K562 (cell line): Measurements from ENCODE around the gene GARNL3. TPM values are rescaled to one million over a fixed set of nuclear protein-coding genes. Genes with fewer than 3 reads are reported as not detected.

Experiments used
- FOS ChIP-seq: IDR thresholded peaks from 3 replicates; pipeline ENCODE4 v1.6.1; 2011; ENCODE audit not compliant: insufficient read length; ENCODE audit errors: extremely low read depth
- FOXA1 ChIP-seq: fragments of 450-650 bp; IDR thresholded peaks from 2 replicates; pipeline ENCODE4 v1.6.1; 2016; ENCODE audit warnings: mild to moderate bottlenecking, borderline replicate concordance
- HNRNPLL ChIP-seq: fragments of 200-400 bp; formaldehyde crosslinking; IDR thresholded peaks from 2 replicates; pipeline ENCODE4 v1.6.1; 2017; ENCODE audit warnings: low read length, low read depth, mild to moderate bottlenecking; ENCODE audit not compliant: poor library complexity, severe bottlenecking
- KHSRP ChIP-seq: fragments of 450-650 bp; IDR thresholded peaks from 2 replicates; pipeline ENCODE4 v1.6.1; 2017
- MAFK ChIP-seq: IDR thresholded peaks from 2 replicates; pipeline ENCODE4 v1.6.1; 2011; ENCODE audit warnings: low read length, improper control_type of control experiment
- NFRKB ChIP-seq: fragments of 450-650 bp; IDR thresholded peaks from 2 replicates; pipeline ENCODE4 v1.6.1; 2016; ENCODE audit warnings: low read depth
- NR2C1 ChIP-seq, 2 experiments: fragments of 450-650 bp; IDR thresholded peaks; 2 replicates each; pipeline ENCODE4 v1.6.1; 2017; ENCODE audit warnings: mild to moderate bottlenecking in 2 of 2, antibody characterized with exemption in 1 of 2, inconsistent platforms in 1 of 2, missing compliant biosample characterization in 1 of 2, missing genetic modification characterization in 1 of 2
- NRF1 ChIP-seq, 2 experiments: fragments of 450-650 bp; IDR thresholded peaks in 1 of 2; conservative IDR thresholded peaks in 1 of 2; 2 replicates each; pipeline ENCODE4 v1.6.1; 2014; ENCODE audit warnings: mild to moderate bottlenecking in 2 of 2
- PHB ChIP-seq: fragments of 250-450 bp; sonication (Bioruptor Pico); IDR thresholded peaks from 2 replicates; pipeline ENCODE4 v1.5.0; 2021
- POLR2G ChIP-seq: fragments of 200-400 bp; formaldehyde crosslinking; IDR thresholded peaks from 2 replicates; pipeline ENCODE4 v1.6.1; 2017; ENCODE audit warnings: low read depth, mild to moderate bottlenecking, antibody characterized with exemption, low read length, moderate library complexity
- POLR3A ChIP-seq: IDR thresholded peaks from 2 replicates; pipeline ENCODE4 v1.6.1; 2011; ENCODE audit warnings: borderline replicate concordance, mild to moderate bottlenecking, moderate library complexity; ENCODE audit not compliant: insufficient read length, insufficient read depth; ENCODE audit errors: extremely low read depth
- STAT5B ChIP-seq: fragments of 250-450 bp; sonication (Bioruptor Pico); IDR thresholded peaks from 2 replicates; pipeline ENCODE4 v1.8.0; 2021; ENCODE audit warnings: mild to moderate bottlenecking, inconsistent platforms
- ZNF561 ChIP-seq: fragments of 450-650 bp; formaldehyde crosslinking; conservative IDR thresholded peaks from 2 replicates; pipeline ENCODE4 v1.4.0; 2020; ENCODE audit warnings: mild to moderate bottlenecking, moderate library complexity
- polyA plus RNA-seq, 8 experiments: library from polyadenylated mRNA; depleted of rRNA in 4 of 8; stranded (reverse) in 5 of 8; unstranded in 3 of 8; fragments of >200 nt; fragmentation: Nextera tagmentation in 2 of 8; fragmentation: Illumina TruSeq in 1 of 8; extraction: Ambion mirVana in 2 of 8; extraction: Trizol in 1 of 8; gene quantifications; 2 replicates each; pipeline versions ENCODE4 v1.2.1 to v1.2.3, GENCODE V29; 2011 to 2014; ENCODE audit warnings: inconsistent platforms in 1 of 8, missing spikeins in 1 of 8
- total RNA-seq, 7 experiments: library from RNA; depleted of rRNA in 6 of 7; stranded (reverse); fragments of >200 nt in 6 of 7; fragmentation: Illumina TruSeq in 2 of 7; extraction: Trizol in 2 of 7; gene quantifications; 2 replicates each; pipeline versions ENCODE4 v1.2.1 to v1.2.3, GENCODE V29; 2011 to 2021; ENCODE audit warnings: low replicate concordance in 1 of 7
- TF ChIP-seq, protein P1 (sequence below): fragments of 450-650 bp; IDR thresholded peaks from 2 replicates; pipeline ENCODE4 v1.6.1; 2016; ENCODE audit warnings: mild to moderate bottlenecking, moderate library complexity

Gene GARNL3
- total and polyA plus RNA-seq, 9 of the 15 experiments (the other 6 are each of a cell fraction or from before 2014, with no cell fraction given), result 0.35 to 2.7 (median 1.6) TPM

DNA sequence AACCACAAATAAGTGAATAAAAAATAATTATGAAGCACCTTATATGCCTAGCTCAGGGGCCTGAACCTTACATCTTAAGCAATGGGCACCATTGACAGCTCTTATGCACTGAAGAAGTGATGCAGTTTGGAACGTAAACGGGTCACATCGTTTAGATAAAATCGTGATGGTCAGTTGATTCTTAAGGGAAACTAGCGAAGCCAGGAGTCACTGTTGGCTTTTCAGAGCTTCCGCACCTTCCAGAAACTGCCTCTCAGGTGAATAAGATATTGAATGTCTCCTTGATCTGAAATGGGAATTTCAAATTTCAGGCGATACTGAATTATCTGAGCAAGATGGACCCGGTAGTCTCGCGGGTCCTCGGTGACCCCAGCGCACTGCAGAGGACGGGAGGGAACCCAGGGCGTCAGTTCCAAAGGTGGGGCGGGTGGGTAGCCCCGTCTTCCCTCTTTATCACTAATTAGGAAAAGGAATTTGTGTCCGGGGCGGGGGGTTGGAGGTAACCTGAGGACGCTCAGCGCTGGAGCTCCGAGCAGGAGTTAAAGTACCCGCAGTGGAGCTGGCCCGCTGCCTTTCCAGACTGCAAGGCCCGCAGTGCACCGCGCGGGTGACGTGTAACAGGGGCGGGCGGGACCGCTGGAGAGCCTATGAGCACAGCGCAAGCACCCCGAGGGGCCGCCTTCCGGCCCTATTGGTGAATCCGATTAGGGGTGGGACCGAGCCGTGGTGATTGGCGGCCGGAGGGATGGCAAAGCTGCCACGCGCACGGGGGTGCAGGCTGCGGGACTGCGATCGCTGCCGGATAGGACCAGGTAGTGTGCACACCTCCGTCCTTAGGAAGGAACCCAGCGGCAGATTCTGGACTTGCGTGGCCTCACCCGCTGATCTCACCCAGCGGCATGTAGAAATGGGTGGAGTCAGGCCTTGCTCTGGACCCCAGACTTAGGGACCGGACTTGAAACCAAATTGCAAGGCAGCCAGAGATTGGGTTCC is 19.7 kb upstream of the GARNL3 start (continued):
- TF ChIP-seq NR2C1 (IDR thresholded peaks at IDR 0.05), result no peak
- peak; percentile 52; the same call in 1 of the 2 replicates for TF ChIP-seq NR2C1 (tag; IDR thresholded peaks at IDR 0.05)
- TF ChIP-seq ZNF561 (CRISPR knock-in tag), result no peak
- peak; percentile 87 for TF ChIP-seq FOS
- no peak for TF ChIP-seq PHB (CRISPR knock-in tag)
- TF ChIP-seq, protein P1, sequence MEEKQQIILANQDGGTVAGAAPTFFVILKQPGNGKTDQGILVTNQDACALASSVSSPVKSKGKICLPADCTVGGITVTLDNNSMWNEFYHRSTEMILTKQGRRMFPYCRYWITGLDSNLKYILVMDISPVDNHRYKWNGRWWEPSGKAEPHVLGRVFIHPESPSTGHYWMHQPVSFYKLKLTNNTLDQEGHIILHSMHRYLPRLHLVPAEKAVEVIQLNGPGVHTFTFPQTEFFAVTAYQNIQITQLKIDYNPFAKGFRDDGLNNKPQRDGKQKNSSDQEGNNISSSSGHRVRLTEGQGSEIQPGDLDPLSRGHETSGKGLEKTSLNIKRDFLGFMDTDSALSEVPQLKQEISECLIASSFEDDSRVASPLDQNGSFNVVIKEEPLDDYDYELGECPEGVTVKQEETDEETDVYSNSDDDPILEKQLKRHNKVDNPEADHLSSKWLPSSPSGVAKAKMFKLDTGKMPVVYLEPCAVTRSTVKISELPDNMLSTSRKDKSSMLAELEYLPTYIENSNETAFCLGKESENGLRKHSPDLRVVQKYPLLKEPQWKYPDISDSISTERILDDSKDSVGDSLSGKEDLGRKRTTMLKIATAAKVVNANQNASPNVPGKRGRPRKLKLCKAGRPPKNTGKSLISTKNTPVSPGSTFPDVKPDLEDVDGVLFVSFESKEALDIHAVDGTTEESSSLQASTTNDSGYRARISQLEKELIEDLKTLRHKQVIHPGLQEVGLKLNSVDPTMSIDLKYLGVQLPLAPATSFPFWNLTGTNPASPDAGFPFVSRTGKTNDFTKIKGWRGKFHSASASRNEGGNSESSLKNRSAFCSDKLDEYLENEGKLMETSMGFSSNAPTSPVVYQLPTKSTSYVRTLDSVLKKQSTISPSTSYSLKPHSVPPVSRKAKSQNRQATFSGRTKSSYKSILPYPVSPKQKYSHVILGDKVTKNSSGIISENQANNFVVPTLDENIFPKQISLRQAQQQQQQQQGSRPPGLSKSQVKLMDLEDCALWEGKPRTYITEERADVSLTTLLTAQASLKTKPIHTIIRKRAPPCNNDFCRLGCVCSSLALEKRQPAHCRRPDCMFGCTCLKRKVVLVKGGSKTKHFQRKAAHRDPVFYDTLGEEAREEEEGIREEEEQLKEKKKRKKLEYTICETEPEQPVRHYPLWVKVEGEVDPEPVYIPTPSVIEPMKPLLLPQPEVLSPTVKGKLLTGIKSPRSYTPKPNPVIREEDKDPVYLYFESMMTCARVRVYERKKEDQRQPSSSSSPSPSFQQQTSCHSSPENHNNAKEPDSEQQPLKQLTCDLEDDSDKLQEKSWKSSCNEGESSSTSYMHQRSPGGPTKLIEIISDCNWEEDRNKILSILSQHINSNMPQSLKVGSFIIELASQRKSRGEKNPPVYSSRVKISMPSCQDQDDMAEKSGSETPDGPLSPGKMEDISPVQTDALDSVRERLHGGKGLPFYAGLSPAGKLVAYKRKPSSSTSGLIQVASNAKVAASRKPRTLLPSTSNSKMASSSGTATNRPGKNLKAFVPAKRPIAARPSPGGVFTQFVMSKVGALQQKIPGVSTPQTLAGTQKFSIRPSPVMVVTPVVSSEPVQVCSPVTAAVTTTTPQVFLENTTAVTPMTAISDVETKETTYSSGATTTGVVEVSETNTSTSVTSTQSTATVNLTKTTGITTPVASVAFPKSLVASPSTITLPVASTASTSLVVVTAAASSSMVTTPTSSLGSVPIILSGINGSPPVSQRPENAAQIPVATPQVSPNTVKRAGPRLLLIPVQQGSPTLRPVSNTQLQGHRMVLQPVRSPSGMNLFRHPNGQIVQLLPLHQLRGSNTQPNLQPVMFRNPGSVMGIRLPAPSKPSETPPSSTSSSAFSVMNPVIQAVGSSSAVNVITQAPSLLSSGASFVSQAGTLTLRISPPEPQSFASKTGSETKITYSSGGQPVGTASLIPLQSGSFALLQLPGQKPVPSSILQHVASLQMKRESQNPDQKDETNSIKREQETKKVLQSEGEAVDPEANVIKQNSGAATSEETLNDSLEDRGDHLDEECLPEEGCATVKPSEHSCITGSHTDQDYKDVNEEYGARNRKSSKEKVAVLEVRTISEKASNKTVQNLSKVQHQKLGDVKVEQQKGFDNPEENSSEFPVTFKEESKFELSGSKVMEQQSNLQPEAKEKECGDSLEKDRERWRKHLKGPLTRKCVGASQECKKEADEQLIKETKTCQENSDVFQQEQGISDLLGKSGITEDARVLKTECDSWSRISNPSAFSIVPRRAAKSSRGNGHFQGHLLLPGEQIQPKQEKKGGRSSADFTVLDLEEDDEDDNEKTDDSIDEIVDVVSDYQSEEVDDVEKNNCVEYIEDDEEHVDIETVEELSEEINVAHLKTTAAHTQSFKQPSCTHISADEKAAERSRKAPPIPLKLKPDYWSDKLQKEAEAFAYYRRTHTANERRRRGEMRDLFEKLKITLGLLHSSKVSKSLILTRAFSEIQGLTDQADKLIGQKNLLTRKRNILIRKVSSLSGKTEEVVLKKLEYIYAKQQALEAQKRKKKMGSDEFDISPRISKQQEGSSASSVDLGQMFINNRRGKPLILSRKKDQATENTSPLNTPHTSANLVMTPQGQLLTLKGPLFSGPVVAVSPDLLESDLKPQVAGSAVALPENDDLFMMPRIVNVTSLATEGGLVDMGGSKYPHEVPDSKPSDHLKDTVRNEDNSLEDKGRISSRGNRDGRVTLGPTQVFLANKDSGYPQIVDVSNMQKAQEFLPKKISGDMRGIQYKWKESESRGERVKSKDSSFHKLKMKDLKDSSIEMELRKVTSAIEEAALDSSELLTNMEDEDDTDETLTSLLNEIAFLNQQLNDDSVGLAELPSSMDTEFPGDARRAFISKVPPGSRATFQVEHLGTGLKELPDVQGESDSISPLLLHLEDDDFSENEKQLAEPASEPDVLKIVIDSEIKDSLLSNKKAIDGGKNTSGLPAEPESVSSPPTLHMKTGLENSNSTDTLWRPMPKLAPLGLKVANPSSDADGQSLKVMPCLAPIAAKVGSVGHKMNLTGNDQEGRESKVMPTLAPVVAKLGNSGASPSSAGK, result 0 out of 2 replicates have a peak, but pooled peaks have one; percentile 10
- TF ChIP-seq MAFK, result no peak
- TF ChIP-seq KHSRP, result no peak
- peak; percentile 95 for TF ChIP-seq POLR2G
- TF ChIP-seq NFRKB, result no peak
- TF ChIP-seq STAT5B (CRISPR knock-in tag), result no peak
- TF ChIP-seq NRF1 (conservative IDR thresholded peaks at IDR 0.05 in 1 of 2, IDR thresholded peaks at IDR 0.05 in 1 of 2), result peak; percentile 77 to 80
- TF ChIP-seq FOXA1, result no peak
- TF ChIP-seq POLR3A, result no peak
- peak; percentile 38 for TF ChIP-seq HNRNPLL
